GM18951 (cell line): ENCODE data around the gene TCEAL7.
"Not testable (repeated sequence)": the region's sequence is repeated elsewhere in the genome, so short reads cannot be mapped to it uniquely, and the experiment has no call there.

Experiments
- POLR2A ChIP-seq: IDR thresholded peaks from 4 replicates; pipeline ENCODE4 v1.6.1; 2011; ENCODE audit warnings: mild to moderate bottlenecking; ENCODE audit not compliant: insufficient read length, insufficient read depth; ENCODE audit errors: extremely low read depth
- in situ Hi-C: fragments of 300-500 bp; cut with MboI; formaldehyde crosslinking; loops from one replicate; pipeline ENCODE4 v1.12.0; 2022; ENCODE audit warnings: low sequenced_read_pairs, mixed read lengths, inconsistent platforms; ENCODE audit not compliant: unreplicated experiment

TCEAL7 gene

DNA sequence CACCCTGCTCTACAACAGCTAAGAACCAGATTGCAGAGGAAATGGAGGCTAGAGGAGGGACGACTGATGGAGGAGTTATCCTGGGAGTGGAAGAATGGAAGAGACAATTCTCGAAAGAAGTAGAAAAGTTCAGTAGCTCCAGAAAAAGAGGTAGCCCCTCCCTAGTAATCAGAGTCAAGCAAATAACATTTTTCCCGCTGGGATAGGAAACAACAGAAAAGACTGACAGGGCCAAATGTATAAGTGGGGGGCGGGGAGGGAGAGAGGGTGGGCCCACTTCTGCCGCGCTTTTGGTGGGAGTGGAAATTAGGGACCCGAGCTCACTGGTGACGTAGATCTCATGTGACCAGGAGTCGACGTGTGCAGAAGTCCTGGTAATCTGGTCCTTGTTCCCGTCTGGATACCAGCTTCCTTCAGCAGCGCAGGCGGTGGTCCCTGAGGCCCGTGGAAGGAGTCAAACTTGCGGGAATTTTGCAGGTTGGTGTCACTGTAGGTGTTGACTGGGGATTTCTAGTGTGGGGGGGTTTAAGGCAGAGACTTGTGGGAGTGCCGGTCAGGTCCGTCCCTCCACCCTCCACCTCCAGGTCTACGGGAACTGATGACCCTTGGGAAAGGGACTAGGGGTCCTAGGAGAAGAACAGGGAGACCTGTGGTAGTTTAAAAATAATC lies 26.2 kb downstream of the TCEAL7 start, which contains the start of gene TCEAL9:
Gene TCEAL9 (plus strand): TSS at position 377 of the 669 bp plus-strand sequence. CDS start 1,179 bp downstream, outside the sequence.
- in situ Hi-C loops = no loop called here
- peak; percentile 31 for TF ChIP-seq POLR2A

DNA sequence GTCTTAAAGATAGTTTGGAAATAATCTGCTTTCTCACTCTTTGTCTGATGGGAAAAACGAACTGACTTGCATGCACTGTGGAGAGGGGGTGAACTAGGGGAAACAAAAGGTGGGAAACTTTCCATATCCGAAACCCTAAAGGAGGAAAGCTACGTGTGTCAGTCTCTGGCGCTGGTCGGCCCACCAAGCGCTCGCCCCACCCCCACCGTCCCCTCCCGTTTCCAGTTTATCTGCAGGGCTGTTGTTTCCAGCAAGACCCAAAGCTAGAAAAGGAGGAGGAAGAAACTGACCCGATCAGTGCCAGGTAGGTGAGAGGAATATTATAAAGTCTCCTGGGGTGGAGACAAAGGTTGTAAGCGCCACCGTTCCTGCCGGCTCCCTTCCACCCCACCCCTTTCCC lies 26.8 kb downstream of the TCEAL7 start:
- in situ Hi-C loops = no loop called here
- TF ChIP-seq POLR2A = no peak

DNA sequence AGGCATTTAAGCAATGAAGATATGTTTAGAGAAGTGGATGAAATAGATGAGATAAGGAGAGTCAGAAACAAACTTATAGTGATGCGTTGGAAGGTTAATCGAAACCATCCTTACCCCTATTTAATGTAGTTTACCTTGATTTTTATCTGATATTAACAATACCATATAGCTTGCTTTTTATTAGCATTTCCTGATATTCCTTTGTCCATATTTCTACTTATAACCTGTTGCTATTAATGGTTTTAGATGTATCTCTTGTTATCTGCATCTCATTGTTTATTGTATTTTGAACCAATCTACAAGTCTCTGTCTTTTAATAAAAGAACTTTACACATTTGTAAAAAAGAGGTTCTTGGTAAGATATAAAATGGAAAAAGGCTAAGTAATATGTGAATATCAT lies 27.8 kb downstream of the TCEAL7 start:
- no peak for TF ChIP-seq POLR2A
- in situ Hi-C loops = no loop called here

DNA sequence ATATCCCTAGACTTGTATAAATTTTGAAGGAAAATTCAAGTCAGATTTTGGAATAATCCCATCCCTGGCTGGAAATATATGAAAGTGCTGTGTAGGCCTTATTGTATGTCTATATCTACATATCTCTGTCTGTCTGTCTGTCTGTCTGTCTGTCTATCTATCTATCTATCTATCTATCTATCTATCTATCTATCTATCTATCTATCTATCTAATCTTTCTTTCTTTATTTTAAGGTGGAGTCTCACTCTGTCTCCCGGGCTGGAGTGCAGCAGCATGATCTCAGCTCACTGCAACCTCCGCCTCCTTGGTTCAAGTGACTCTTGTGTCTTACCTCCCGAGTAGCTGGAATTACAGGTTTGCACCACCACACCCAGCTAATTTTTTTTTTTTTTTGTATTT lies 29.6 kb downstream of the TCEAL7 start:
- in situ Hi-C loops = not testable (repeated sequence)

DNA sequence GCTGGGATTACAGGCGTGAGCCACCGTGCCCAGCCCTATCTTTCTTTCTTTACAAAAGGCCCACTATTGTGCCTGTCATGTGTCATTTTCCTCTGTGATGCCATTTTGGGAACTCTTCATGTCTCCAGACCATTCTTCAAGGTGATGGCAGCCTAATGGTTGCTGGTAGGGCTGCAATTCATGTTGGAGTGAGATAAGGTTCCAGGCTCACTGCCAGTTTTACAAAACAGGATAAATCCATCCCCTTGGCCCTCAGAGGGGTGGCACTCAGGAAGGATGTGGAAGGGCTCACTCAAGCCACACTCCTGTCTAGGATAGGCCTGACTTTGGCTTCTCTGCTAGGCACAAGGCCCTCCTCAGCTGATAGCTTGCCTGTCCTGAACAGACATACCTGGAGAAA lies 30.1 kb downstream of the TCEAL7 start:
- in situ Hi-C loops = no loop called here
- no peak for TF ChIP-seq POLR2A

DNA sequence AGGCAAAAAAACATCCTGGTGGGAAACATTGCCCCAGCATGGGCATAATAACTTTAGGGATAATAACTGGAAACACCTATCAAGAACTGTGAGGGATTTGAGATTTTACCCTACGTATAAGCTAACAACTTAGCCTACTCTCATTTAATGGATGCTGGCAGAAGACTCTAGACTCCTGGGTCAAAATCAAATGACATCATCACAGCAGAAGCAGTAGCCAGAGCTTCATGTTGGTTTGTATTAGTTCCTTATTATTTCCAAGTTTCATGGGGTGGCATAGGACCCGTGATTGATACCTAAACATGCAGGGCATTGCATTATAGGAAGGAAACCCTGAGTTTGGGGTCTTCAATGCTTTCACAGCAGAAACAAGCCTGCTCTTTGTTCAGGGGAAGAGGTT lies 30.9 kb downstream of the TCEAL7 start:
- in situ Hi-C loops = no loop called here
- no peak for TF ChIP-seq POLR2A

DNA sequence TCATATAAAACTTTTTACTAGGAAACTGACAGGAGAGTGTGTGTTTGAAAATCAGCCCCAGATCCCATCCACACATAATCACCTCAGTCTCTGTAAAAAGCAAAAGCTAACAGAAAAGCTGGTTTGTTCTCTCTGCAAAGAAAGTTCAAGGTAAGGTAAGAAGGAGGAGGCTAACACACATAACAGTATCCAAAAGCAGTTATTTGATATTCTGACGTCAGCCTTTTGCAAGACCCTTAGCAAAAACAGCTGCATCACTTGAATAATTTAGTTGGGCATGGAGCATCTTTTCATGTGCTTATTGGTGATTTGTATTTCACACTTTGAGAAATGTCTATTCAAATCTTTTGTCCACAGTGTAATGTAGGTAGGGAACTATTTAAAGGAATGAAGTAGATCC lies 31.8 kb downstream of the TCEAL7 start:
- in situ Hi-C loops = no loop called here
- no peak for TF ChIP-seq POLR2A

DNA sequence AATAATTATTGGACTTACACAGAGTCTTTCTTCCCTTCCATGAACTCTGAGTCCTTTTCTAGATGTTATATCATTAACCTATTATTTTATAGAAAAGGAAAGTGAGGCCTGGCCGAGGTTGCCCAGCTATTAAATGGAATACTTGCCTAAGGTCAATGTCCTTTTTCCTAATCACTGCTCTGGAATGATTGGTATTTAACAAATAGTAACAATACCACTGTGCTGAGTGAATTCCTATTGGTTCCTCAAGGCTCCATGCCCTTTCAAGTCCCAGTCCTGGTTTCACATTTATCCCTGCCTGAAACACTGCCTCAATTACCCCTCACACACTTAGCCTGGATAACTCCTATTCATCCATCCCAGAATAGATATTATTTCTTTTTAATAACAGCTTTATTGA lies 32.4 kb downstream of the TCEAL7 start:
- TF ChIP-seq POLR2A = no peak
- in situ Hi-C loops = no loop called here

DNA sequence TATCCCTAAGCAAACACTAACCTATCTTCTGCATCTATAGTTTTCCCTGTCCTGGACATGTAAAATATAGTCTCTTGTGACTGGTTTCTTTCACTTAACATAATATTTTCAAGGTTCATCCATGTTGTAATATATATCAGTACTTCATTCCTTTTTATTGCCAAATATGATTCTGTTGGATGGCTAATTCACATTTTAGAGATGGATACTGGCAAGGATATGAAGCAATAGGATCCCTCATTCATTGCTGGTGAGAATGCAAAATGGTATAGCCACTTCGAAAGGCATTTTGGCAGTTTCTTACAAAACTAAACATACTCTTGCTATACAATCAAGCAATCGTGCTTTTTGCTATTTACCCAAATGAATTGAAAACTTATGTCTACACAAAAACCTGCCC lies 33.0 kb downstream of the TCEAL7 start:
- TF ChIP-seq POLR2A = no peak
- in situ Hi-C loops = no loop called here

DNA sequence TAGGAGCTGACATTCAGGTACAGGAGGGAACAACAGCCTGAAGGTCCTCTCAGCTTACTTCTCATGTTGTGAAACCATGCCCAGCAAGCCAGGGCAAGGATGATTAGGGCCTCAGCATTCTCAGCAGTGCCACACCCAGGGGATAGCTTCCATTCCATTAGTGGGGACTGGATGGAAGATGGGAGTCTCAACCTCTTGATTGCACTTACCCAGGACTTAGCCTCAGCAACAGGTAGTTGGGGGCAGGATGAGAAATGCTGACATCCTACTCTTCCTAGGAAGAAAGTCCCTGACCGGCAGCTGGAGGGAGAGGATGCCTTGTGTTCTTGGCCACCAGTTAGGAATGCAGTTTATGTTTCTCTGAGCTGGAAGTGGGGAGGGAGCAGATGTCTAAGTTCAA lies 37.5 kb downstream of the TCEAL7 start:
- no peak for TF ChIP-seq POLR2A
- in situ Hi-C loops = no loop called here

DNA sequence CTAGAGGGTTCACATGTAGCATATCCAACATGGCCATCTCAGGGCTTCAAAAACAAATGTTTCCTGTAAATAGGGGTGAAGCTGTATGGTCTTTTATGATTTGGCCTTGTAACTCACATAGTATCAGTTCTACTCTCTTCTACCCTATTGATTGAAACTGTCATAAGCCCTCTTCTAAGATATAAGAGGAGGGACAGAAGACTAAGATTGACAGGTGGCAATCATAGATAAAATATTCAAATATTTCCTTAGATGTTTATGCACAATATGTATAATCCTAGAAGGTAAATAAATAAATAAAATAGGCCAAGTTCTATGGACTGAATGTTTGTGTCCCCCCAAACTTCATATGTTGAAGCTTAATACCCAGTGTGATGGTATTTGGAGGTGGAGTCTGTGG lies 39.4 kb downstream of the TCEAL7 start:
- no peak for TF ChIP-seq POLR2A
- in situ Hi-C loops = no loop called here

DNA sequence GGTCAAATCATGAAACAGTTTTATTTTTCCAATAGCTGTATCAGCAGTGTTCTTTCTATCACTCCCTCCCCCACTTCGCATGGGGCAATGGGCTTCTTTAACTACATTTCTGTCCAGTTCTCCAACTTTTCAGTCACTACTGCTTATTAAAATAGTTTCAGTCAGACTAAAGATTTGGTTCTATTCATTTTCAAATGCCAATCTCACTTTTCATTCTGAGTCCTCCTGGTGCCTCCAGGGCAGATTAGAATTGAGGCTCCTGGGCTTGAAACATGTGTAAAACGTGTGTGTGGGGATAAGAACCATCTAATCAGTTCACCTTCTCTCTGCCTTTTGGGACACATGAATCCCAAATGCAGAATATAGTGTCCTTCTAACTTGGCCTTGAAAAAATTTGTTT lies 42.8 kb downstream of the TCEAL7 start:
- in situ Hi-C loops = no loop called here
- TF ChIP-seq POLR2A = no peak

DNA sequence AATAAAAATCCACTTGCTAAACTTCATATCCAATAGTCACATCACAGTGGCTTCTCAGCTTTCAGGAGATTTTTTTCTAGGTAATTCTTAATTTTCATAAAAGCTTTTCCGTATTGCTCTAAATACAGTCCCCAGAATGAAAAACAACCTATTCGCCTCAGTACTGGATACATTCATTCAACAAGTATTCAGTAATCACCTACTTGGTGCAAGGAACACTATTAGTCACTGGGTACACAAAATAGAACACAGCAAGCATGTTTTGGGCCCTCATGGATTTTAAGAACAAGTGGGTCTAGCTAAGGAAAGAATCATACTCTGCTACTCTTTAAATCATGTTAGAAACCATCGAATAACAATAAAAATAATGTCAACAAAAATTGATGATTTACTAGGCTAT lies 43.5 kb downstream of the TCEAL7 start:
- TF ChIP-seq POLR2A = no peak
- in situ Hi-C loops = no loop called here

DNA sequence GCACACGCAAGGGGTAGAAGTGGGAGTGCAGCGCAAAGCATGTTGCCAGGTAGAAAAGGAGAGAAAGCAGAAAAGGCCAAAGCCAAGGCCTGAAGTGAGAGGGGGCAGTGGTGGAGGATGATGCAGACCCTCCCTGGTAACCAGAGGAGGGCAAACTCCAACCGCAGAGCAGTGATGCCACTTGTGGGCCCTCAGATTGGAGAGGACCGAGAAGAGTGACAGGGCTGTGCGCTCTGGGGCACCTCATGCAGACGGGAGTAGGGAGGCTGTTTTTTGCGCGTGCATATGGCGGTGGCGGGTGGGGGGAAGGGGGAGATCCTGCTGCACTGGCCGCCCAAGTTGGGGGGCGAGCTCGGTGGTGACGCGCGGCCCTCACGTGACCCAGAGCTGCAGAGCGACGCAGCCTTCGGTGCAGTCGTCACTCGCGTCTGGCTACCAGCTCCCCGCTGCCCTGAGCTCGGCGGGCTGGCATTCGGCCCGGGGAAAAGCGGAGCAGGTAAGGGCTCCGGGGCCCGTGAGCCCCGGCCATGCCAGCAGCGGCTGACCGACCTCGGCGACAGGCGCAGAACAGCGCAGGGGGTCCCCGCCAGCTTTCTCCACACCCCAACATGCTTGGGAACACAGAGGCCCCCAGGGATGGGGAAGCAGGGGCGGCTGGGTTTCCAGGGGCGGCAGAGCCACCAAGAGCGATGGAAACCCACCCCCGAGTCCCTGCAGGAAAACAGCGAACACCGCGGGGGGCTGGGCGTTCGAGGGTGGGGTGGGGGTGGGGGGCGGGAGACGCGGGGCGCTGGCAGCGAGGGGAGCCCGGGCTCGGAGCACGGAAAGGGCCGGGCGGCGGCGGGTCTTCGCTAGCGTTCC lies 46.3 kb downstream of the TCEAL7 start, which contains the start of gene BEX3:
Gene BEX3 (plus strand): TSS at position 421 of the 861 bp plus-strand sequence. CDS start 984 bp downstream, outside the sequence.
- in situ Hi-C loops = no loop called here
- no peak for TF ChIP-seq POLR2A
